HepG2 (cell line): ENCODE results near the gene SLC51B. TPM values are rescaled to one million over a fixed set of nuclear protein-coding genes. Genes with fewer than 3 reads are reported as not detected.
A peak's percentile ranks its signal among the peaks of the same experiment; 100 is the strongest.

Experiments
- FIP1L1 ChIP-seq: fragments of 200-400 bp; formaldehyde crosslinking; IDR thresholded peaks from 2 replicates; pipeline ENCODE4 v1.6.1; 2018; ENCODE audit warnings: low read depth, mild to moderate bottlenecking, low read length, moderate library complexity, borderline replicate concordance; ENCODE audit not compliant: insufficient read depth
- FOSL2 ChIP-seq: sonication (generic); formaldehyde crosslinking; IDR thresholded peaks from 2 replicates; pipeline ENCODE4 v1.4.0; 2020; ENCODE audit warnings: missing genetic modification reagents
- KMT2B ChIP-seq: IDR thresholded peaks from 2 replicates; pipeline ENCODE4 v1.6.1; 2016; ENCODE audit warnings: missing genetic modification reagents, missing compliant biosample characterization
- MAX ChIP-seq: IDR thresholded peaks from 2 replicates; pipeline ENCODE4 v1.6.1; 2012; ENCODE audit warnings: inconsistent platforms
- NCOA2 ChIP-seq: sonication (generic); formaldehyde crosslinking; IDR thresholded peaks from 2 replicates; pipeline ENCODE4 v1.8.0; 2022; ENCODE audit warnings: inconsistent platforms
- NFIB ChIP-seq: sonication (generic); formaldehyde crosslinking; IDR thresholded peaks from 2 replicates; pipeline ENCODE4 v1.9.0; 2021; ENCODE audit warnings: missing genetic modification reagents, mild to moderate bottlenecking, borderline replicate concordance
- RAD21 ChIP-seq: fragments of 450-650 bp; formaldehyde crosslinking; IDR thresholded peaks from 2 replicates; pipeline ENCODE4 v1.5.0; 2020; ENCODE audit warnings: mild to moderate bottlenecking
- SMC3 ChIP-seq: IDR thresholded peaks from 2 replicates; pipeline ENCODE4 v1.6.1; 2011; ENCODE audit warnings: low read length, improper control_type of control experiment
- TBX3 ChIP-seq: fragments of 450-650 bp; IDR thresholded peaks from 2 replicates; pipeline ENCODE4 v1.6.1; 2017; ENCODE audit warnings: antibody characterized with exemption, mild to moderate bottlenecking, inconsistent platforms, borderline replicate concordance
- THAP7 ChIP-seq: sonication (generic); formaldehyde crosslinking; IDR thresholded peaks from 2 replicates; pipeline ENCODE4 v1.8.1; 2023; ENCODE audit warnings: mild to moderate bottlenecking, missing genetic modification reagents
- ZNF335 ChIP-seq: sonication (generic); formaldehyde crosslinking; IDR thresholded peaks from 2 replicates; pipeline ENCODE4 v1.4.0; 2020; ENCODE audit warnings: missing genetic modification reagents
- ZNF468 ChIP-seq: sonication (generic); formaldehyde crosslinking; IDR thresholded peaks from 2 replicates; pipeline ENCODE4 v1.8.0; 2022; ENCODE audit warnings: mild to moderate bottlenecking, moderate library complexity, missing genetic modification reagents
- ZNF557 ChIP-seq: sonication (generic); formaldehyde crosslinking; IDR thresholded peaks from 2 replicates; pipeline ENCODE4 v1.4.0; 2020; ENCODE audit warnings: missing genetic modification reagents
- ZNF724P ChIP-seq: sonication (generic); formaldehyde crosslinking; IDR thresholded peaks from 2 replicates; pipeline ENCODE4 v1.8.0; 2022; ENCODE audit warnings: missing genetic modification reagents, borderline replicate concordance
- ZNF768 ChIP-seq: sonication (generic); formaldehyde crosslinking; IDR thresholded peaks from 2 replicates; pipeline ENCODE4 v1.4.0; 2020; ENCODE audit warnings: missing genetic modification reagents
- ZNF879 ChIP-seq: sonication (generic); formaldehyde crosslinking; IDR thresholded peaks from 2 replicates; pipeline ENCODE4 v1.8.1; 2023; ENCODE audit warnings: missing genetic modification reagents
- ZSCAN20 ChIP-seq: sonication (generic); formaldehyde crosslinking; IDR thresholded peaks from 2 replicates; pipeline ENCODE4 v1.4.0; 2020; ENCODE audit warnings: missing genetic modification reagents, mild to moderate bottlenecking, borderline replicate concordance
- polyA plus RNA-seq, 8 experiments: library from polyadenylated mRNA; depleted of rRNA in 3 of 8; stranded (reverse) in 7 of 8; unstranded in 1 of 8; fragments of >200 nt; fragmentation: Illumina TruSeq in 4 of 8; extraction: Trizol in 4 of 8; gene quantifications; 2 replicates each; pipeline versions ENCODE4 v1.2.1 to v1.2.3, GENCODE V29; 2011 to 2016; ENCODE audit warnings: low read depth in 4 of 8, missing spikeins in 1 of 8, mixed read lengths in 1 of 8; ENCODE audit not compliant: insufficient read depth in 1 of 8
- total RNA-seq, 5 experiments: library from RNA; depleted of rRNA; stranded (reverse); fragments of >200 nt; fragmentation: Illumina TruSeq; extraction: Trizol; gene quantifications; 2 replicates each; pipeline ENCODE4 v1.2.3, GENCODE V29; 2016; ENCODE audit warnings: low read depth in 1 of 5
- TF ChIP-seq, protein P1 (sequence below): sonication (generic); formaldehyde crosslinking; IDR thresholded peaks from 2 replicates; pipeline ENCODE4 v1.4.0; 2020; ENCODE audit warnings: missing genetic modification reagents
- TF ChIP-seq, protein P2 (sequence below): sonication (generic); formaldehyde crosslinking; IDR thresholded peaks from 2 replicates; pipeline ENCODE4 v1.5.0; 2020; ENCODE audit warnings: mild to moderate bottlenecking, missing genetic modification reagents, moderate library complexity
- TF ChIP-seq, protein P3 (sequence below): sonication (generic); formaldehyde crosslinking; IDR thresholded peaks from 2 replicates; pipeline ENCODE4 v1.5.1; 2020; ENCODE audit warnings: mild to moderate bottlenecking, missing genetic modification reagents

The SLC51B gene
- total and polyA plus RNA-seq, 2 of the 13 experiments (the other 11 are each of a cell fraction or from before 2014, with no cell fraction given): 14.9 to 17.1 TPM

DNA sequence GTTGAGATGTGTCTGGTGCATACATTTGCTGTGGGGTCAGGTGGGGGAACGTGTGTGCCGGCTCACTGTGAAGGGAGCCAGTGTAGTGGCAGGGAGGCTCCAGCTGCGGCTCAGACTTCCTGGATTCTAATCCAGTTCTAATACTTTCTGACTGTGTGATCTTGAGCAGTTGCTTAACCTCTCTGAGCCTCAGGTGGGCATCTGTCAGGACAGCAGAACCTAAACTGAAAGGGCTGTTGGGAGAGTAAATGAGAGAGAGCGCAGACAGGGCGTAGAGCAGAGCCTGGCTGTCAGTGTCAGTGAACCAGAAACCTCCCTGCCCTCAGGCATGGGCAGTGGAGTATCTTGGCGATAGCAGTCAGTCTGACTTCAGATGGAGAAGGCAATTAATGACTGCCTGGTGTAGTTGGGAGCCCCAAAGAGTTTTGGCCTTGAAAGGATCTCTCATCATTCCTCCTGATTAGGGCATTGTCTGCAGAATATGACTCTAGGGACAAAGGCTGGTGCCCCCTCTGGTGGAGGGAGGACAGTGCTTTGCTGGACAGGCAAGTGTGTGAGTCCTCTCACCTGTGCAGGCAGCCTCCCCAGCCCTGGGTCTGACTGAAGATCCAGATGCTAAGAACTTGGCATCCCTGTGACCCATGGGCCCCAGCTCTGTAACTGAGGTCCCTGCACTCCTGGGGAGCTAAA, 40.9 kb downstream of the SLC51B start (continued):
- TF ChIP-seq, protein P1, sequence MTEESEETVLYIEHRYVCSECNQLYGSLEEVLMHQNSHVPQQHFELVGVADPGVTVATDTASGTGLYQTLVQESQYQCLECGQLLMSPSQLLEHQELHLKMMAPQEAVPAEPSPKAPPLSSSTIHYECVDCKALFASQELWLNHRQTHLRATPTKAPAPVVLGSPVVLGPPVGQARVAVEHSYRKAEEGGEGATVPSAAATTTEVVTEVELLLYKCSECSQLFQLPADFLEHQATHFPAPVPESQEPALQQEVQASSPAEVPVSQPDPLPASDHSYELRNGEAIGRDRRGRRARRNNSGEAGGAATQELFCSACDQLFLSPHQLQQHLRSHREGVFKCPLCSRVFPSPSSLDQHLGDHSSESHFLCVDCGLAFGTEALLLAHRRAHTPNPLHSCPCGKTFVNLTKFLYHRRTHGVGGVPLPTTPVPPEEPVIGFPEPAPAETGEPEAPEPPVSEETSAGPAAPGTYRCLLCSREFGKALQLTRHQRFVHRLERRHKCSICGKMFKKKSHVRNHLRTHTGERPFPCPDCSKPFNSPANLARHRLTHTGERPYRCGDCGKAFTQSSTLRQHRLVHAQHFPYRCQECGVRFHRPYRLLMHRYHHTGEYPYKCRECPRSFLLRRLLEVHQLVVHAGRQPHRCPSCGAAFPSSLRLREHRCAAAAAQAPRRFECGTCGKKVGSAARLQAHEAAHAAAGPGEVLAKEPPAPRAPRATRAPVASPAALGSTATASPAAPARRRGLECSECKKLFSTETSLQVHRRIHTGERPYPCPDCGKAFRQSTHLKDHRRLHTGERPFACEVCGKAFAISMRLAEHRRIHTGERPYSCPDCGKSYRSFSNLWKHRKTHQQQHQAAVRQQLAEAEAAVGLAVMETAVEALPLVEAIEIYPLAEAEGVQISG (CRISPR knock-in tag): peak; percentile 68
- TF ChIP-seq THAP7 (CRISPR knock-in tag): no peak
- no peak for TF ChIP-seq NFIB (CRISPR knock-in tag)
- TF ChIP-seq ZNF724P (CRISPR knock-in tag): no peak
- TF ChIP-seq, protein P2, sequence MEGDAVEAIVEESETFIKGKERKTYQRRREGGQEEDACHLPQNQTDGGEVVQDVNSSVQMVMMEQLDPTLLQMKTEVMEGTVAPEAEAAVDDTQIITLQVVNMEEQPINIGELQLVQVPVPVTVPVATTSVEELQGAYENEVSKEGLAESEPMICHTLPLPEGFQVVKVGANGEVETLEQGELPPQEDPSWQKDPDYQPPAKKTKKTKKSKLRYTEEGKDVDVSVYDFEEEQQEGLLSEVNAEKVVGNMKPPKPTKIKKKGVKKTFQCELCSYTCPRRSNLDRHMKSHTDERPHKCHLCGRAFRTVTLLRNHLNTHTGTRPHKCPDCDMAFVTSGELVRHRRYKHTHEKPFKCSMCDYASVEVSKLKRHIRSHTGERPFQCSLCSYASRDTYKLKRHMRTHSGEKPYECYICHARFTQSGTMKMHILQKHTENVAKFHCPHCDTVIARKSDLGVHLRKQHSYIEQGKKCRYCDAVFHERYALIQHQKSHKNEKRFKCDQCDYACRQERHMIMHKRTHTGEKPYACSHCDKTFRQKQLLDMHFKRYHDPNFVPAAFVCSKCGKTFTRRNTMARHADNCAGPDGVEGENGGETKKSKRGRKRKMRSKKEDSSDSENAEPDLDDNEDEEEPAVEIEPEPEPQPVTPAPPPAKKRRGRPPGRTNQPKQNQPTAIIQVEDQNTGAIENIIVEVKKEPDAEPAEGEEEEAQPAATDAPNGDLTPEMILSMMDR (CRISPR knock-in tag): peak; percentile 88
- TF ChIP-seq ZNF879 (CRISPR knock-in tag): no peak
- TF ChIP-seq, protein P3, sequence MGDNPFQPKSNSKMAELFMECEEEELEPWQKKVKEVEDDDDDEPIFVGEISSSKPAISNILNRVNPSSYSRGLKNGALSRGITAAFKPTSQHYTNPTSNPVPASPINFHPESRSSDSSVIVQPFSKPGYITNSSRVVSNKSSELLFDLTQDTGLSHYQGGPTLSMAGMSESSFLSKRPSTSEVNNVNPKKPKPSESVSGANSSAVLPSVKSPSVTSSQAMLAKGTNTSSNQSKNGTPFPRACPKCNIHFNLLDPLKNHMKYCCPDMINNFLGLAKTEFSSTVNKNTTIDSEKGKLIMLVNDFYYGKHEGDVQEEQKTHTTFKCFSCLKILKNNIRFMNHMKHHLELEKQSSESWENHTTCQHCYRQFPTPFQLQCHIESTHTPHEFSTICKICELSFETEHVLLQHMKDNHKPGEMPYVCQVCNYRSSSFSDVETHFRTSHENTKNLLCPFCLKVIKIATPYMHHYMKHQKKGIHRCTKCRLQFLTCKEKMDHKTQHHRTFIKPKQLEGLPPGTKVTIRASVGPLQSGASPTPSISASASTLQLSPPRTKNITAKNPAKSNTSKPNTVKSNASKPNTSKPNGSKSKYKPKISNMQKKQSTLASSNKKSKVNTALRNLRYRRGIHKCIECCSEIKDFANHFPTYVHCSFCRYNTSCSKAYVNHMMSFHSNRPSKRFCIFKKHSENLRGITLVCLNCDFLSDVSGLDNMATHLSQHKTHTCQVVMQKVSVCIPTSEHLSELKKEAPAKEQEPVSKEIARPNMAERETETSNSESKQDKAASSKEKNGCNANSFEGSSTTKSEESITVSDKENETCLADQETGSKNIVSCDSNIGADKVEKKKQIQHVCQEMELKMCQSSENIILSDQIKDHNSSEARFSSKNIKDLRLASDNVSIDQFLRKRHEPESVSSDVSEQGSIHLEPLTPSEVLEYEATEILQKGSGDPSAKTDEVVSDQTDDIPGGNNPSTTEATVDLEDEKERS (CRISPR knock-in tag): no peak
- TF ChIP-seq FOSL2 (CRISPR knock-in tag): peak; percentile 6; the same call in 1 of the 2 replicates
- TF ChIP-seq ZNF557 (CRISPR knock-in tag): no peak
- peak; percentile 60 for TF ChIP-seq RAD21 (CRISPR knock-in tag)
- TF ChIP-seq ZNF468 (CRISPR knock-in tag): no peak
- no peak for TF ChIP-seq TBX3
- no peak for TF ChIP-seq NCOA2 (CRISPR knock-in tag)
- no peak for TF ChIP-seq ZNF335
- peak; percentile 78 for TF ChIP-seq SMC3
- TF ChIP-seq FIP1L1: no peak
- no peak for TF ChIP-seq KMT2B
- peak; percentile 51; the same call in 1 of the 2 replicates for TF ChIP-seq MAX
- TF ChIP-seq ZSCAN20: no peak
- peak; percentile 88 for TF ChIP-seq ZNF768 (CRISPR knock-in tag)
